ENCODE measurements around the gene TMEM240. TPM values are rescaled to one million over a fixed set of nuclear protein-coding genes. Genes with fewer than 3 reads are reported as not detected.
A peak's percentile ranks its signal among the peaks of the same experiment; 100 is the strongest.

The TMEM240 gene
- total RNA-seq, 1 experiment from 2014 or later, result 3.6 TPM

DNA sequence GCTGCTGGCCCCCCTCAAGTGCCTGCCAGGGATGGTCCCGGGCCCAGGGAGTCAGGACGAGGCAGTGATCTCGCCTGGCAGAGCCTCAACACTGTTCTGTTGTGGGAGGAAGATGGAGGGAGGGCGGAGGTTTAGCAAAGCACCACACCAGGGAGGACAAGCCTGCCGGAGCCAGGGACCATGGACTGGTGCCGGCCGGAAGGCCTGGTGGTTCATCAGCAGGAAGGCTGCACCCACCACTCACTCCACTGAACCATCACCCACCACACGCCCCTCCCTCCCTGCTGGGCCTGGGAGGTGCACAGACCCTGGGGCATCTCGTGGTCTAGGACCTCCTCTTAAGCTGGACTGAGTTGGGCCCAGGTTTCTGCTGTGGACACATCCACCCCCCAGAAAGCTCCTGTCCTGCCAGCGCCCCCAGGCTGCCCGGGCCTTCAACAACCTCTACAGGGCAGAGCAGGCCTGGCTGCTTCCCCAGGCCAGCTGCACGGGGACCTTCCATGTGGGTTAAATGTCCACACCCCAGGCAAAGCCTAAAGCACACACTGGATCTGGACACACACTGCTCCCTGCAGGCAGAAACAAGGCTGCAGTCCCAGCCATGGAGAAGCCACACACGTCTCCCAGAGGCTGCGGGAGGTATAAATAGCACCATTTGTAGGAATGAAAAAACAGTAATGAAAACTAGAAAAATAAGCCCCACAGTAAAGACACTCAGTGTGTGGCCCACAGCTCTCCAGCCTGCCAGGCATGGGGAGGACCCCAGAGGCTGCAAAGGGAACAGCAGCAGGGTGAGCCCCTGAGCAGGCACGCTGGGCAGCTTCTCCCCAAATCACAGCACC, 10.4 kb upstream of the TMEM240 start:
- H3K9me3 Mint-ChIP-seq (ENCODE audit: unreplicated experiment), result no peaks in the 10 kb centered on the region
- POLR2A ChIA-PET, result no interaction called here
- CTCF ChIA-PET, result interaction anchor here (1.1 kb wide), 1 partner anchor 149 kb away, joined by 3 read pairs; no protein-coding TSS in a partner anchor

DNA sequence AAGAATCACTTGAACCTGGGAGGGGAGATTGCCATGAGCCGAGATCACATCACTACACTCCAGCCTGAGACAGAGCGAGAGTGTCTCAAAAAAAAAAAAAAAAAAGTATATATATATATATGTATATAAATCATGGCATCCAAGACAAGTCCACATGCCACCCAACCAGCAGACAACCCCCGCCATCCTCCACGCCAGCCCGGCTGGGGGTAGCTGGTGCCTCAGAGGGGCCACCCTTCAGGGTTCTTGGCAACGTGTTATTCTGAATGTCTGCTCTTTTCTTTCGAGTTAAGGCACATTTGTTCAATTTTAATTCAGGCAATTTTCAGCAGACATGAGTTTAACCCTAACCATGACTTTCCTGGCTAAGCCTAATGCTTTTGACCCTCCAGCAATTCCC, 9.7 kb upstream of the TMEM240 start:
- Mint-ChIP-seq H3K27me3 (ENCODE audit: insufficient read depth, unreplicated experiment) (no peaks in the 10 kb centered on the region), H3K4me1 (ENCODE audit: insufficient read depth, unreplicated experiment) (peaks cover 6% of the 10 kb centered on the region), H3K27ac (ENCODE audit: low read depth, unreplicated experiment) (no peak overlapping the region), H3K4me3 (ENCODE audit: unreplicated experiment) (no peak overlapping the region), H3K9me3 (ENCODE audit: unreplicated experiment) (no peaks in the 10 kb centered on the region), H3K36me3 (ENCODE audit: insufficient read depth, unreplicated experiment) (peaks cover 31% of the 10 kb centered on the region)
- BruUV-seq (replicated peaks), result no TSS peak
- TF ChIP-seq, protein P1, sequence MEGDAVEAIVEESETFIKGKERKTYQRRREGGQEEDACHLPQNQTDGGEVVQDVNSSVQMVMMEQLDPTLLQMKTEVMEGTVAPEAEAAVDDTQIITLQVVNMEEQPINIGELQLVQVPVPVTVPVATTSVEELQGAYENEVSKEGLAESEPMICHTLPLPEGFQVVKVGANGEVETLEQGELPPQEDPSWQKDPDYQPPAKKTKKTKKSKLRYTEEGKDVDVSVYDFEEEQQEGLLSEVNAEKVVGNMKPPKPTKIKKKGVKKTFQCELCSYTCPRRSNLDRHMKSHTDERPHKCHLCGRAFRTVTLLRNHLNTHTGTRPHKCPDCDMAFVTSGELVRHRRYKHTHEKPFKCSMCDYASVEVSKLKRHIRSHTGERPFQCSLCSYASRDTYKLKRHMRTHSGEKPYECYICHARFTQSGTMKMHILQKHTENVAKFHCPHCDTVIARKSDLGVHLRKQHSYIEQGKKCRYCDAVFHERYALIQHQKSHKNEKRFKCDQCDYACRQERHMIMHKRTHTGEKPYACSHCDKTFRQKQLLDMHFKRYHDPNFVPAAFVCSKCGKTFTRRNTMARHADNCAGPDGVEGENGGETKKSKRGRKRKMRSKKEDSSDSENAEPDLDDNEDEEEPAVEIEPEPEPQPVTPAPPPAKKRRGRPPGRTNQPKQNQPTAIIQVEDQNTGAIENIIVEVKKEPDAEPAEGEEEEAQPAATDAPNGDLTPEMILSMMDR (IDR thresholded peaks at IDR 0.05; ENCODE audit: unreplicated experiment), result no peak
- ChIA-PET CTCF (interaction anchor here (0.6 kb wide), 1 partner anchor 857 kb away, joined by 3 read pairs; no protein-coding TSS in a partner anchor), POLR2A (no interaction called here)
- no peak for DNase-seq (ENCODE audit: unreplicated experiment)
- intact Hi-C loops (cut with micrococcal nuclease), result no loop called here

More for the DNA sequence above, 10.4 kb upstream of the TMEM240 start:
- Mint-ChIP-seq H3K27me3 (ENCODE audit: insufficient read depth, unreplicated experiment) (no peaks in the 10 kb centered on the region), H3K36me3 (ENCODE audit: insufficient read depth, unreplicated experiment) (peaks cover 39% of the 10 kb centered on the region), H3K4me3 (ENCODE audit: unreplicated experiment) (no peak overlapping the region), H3K27ac (ENCODE audit: low read depth, unreplicated experiment) (no peak overlapping the region), H3K4me1 (ENCODE audit: insufficient read depth, unreplicated experiment) (peaks cover 8% of the 10 kb centered on the region)
- no peak for DNase-seq (ENCODE audit: unreplicated experiment)
- TF ChIP-seq, protein P1 (IDR thresholded peaks at IDR 0.05; ENCODE audit: unreplicated experiment), result peak; percentile 19
- intact Hi-C loops (cut with micrococcal nuclease), result no loop called here
- no TSS peak for BruUV-seq (replicated peaks)

DNA sequence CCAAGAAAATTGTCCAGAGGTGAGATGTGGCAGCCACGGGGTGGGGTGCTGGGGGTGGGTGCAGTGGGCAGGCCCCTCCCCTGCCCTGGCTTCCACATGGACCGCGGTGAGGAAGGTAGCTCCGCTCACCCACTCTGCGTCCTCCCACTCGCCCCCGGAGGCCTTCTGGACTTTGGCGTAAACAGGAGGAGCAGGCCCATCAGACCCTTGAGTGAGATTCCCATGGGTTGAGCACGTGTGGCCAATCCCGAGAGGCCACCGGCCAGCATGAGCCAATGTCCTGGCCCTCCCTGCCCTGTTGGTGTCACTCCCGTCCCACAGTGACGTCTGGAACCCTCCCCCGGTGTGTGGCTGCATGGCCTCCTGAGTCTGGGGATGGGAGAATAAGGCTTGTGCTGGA, 8.2 kb upstream of the TMEM240 start:
- Mint-ChIP-seq H3K4me1 (ENCODE audit: insufficient read depth, unreplicated experiment) (no peaks in the 10 kb centered on the region), H3K27ac (ENCODE audit: low read depth, unreplicated experiment) (no peak overlapping the region), H3K9me3 (ENCODE audit: unreplicated experiment) (no peaks in the 10 kb centered on the region), H3K4me3 (ENCODE audit: unreplicated experiment) (no peak overlapping the region), H3K36me3 (ENCODE audit: insufficient read depth, unreplicated experiment) (peaks cover 33% of the 10 kb centered on the region), H3K27me3 (ENCODE audit: insufficient read depth, unreplicated experiment) (no peaks in the 10 kb centered on the region)
- intact Hi-C loops (cut with micrococcal nuclease), result no loop called here
- no peak for DNase-seq (ENCODE audit: unreplicated experiment)
- no TSS peak for BruUV-seq (replicated peaks)
- ChIA-PET POLR2A (interaction anchor here (0.7 kb wide), 1 partner anchor 839 kb away, joined by 3 read pairs; no protein-coding TSS in a partner anchor), CTCF (interaction anchor here (0.8 kb wide), 1 partner anchor 28 kb away, joined by 3 read pairs; no protein-coding TSS in a partner anchor)
- TF ChIP-seq, protein P1 (IDR thresholded peaks at IDR 0.05; ENCODE audit: unreplicated experiment), result no peak

DNA sequence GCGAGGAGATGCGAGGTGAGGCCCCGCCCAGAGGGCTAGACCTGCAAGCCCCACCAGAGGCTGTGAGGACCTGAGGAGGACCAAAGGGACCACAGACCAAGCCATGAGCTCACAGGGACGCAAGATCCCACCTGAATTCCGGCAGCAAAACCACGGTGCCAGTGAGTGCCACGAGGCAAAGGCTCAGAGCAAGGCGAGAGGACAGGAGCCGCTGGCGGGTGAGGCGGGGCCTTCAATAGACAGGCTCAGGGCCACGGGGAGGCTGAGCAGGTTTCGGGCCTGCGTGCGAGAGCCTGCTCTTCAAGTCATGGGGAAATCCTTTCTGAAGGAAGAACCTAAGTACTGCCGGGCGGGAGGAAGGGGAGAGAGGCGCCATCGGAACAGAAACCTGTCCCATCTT, 7.1 kb upstream of the TMEM240 start:
- BruUV-seq (replicated peaks), result no TSS peak
- TF ChIP-seq, protein P1 (IDR thresholded peaks at IDR 0.05; ENCODE audit: unreplicated experiment), result no peak
- ChIA-PET CTCF (no interaction called here), POLR2A (interaction anchor here (0.8 kb wide), 1 partner anchor 13 kb away, joined by 3 read pairs; no protein-coding TSS in a partner anchor)
- Mint-ChIP-seq H3K27me3 (ENCODE audit: insufficient read depth, unreplicated experiment) (no peaks in the 10 kb centered on the region), H3K36me3 (ENCODE audit: insufficient read depth, unreplicated experiment) (peaks cover 41% of the 10 kb centered on the region), H3K4me3 (ENCODE audit: unreplicated experiment) (no peak overlapping the region), H3K27ac (ENCODE audit: low read depth, unreplicated experiment) (no peak overlapping the region), H3K9me3 (ENCODE audit: unreplicated experiment) (no peaks in the 10 kb centered on the region), H3K4me1 (ENCODE audit: insufficient read depth, unreplicated experiment) (no peaks in the 10 kb centered on the region)
- intact Hi-C loops (cut with micrococcal nuclease), result no loop called here
- no peak for DNase-seq (ENCODE audit: unreplicated experiment)
